Left lung (tissue), 10 donors: ENCODE data around the gene GOLGB1. TPM values are rescaled to one million over a fixed set of nuclear protein-coding genes. Genes with fewer than 3 reads are reported as not detected.

Source experiments
- ATAC-seq: fragments of 200-7000 bp; cut with Tn5 transposase; one replicate; pipeline ENCODE4 v1.9.1; 2020; ENCODE audit warnings: moderate library complexity
- DNase-seq, 4 donors: peaks; one replicate each; pipeline ENCODE4 v3.0.0-alpha.2; 2013 to 2020
- H3K27ac ChIP-seq, 2 donors: fragments of 200-600 bp; sonication (generic) in 1 of 2; one replicate each; pipeline versions ENCODE4 v1.5.0 to v1.8.0; 2020 to 2021
- H3K27me3 ChIP-seq, 2 donors: fragments of 200-600 bp; sonication (generic) in 1 of 2; one replicate each; pipeline versions ENCODE4 v1.5.0 to v1.8.0; 2020 to 2021
- H3K36me3 ChIP-seq, 2 donors: fragments of 200-600 bp; sonication (generic) in 1 of 2; one replicate each; pipeline versions ENCODE4 v1.5.0 to v1.8.0; 2020 to 2021
- H3K4me1 ChIP-seq, 2 donors: fragments of 200-600 bp; one replicate each; pipeline ENCODE4 v1.8.0; 2021
- H3K4me3 ChIP-seq, 2 donors: fragments of 200-600 bp; sonication (generic) in 1 of 2; one replicate each; pipeline versions ENCODE4 v1.5.0 to v1.8.0; 2020 to 2021; ENCODE audit warnings: mild to moderate bottlenecking in 1 of 2
- H3K9me3 ChIP-seq, 2 donors: fragments of 200-600 bp; sonication (generic) in 1 of 2; one replicate each; pipeline versions ENCODE4 v1.5.0 to v1.8.0; 2020 to 2021
- intact Hi-C, 2 donors: fragments of 100-400 bp; cut with DNase I; formaldehyde crosslinking; loops; one replicate each; pipeline versions ENCODE4 v1.11.2 to v1.14.2; 2022
- polyA plus RNA-seq, 6 donors: library from polyadenylated mRNA; unstranded; fragments of 120-200 nt; gene quantifications; one replicate each; pipeline ENCODE4 v1.2.1, GENCODE V29; 2013; ENCODE audit not compliant: insufficient read length in 6 of 6
- total RNA-seq, 2 donors: library from RNA; stranded (reverse); fragmentation: NEBNext Ultra II Directional; extraction: Animal tissue kit (Norgen Biotek cat#: 25700); gene quantifications; one replicate each; pipeline ENCODE4 v1.2.1, GENCODE V29; 2021
- TF ChIP-seq, protein P1 (sequence below), 2 donors: fragments of 200-600 bp; sonication (generic) in 1 of 2; IDR thresholded peaks; one replicate each; pipeline versions ENCODE4 v1.5.0 to v1.8.0; 2021; ENCODE audit warnings: antibody characterized with exemption in 2 of 2
- donor health status: DM: no; HTN: yes; CAD: no.
- donor health status: DM: no; HTN: no; CAD: no.

Gene GOLGB1
- total and polyA plus RNA-seq, 8 donors = 45.9 to 75.7 (median 71.0) TPM

DNA sequence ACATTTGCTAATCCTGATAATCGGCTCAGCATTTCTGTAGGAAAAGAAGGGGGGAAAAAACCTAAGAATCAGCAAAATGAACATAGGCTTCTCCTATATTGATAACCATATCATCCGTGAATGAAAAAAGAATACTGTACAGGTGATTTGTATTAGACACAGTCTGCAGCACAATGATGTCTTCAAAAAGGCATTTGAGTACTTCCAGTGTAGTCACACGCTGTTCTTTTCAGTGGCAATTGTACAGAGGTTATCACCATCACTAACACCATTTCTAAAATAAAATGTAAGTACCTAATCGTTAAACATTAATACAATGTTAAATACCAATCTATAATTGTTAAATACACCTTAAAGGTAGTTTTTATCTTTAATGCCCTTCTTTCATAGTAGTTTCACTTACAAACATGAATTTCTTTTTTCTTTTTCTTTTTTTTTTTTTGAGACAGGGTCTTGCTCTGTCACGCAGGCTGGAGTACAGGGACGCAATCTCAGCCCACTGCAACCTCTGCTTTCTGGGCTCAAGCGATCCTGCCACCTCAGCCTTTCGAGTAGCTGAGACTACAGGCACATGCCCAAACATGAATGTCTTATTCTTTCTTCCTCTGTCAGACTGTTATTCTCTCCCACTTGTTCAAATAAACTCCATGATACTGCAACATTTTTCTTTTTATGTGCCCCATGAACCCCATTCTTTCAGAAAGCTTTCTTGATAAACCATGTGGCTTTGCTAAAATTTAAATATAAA is 18.4 kb downstream of the GOLGB1 start:
- H3K4me1 ChIP-seq = peaks cover 0 to 3% of the 10 kb centered on the region in 2 donors
- no peak overlapping the region for H3K27ac ChIP-seq
- DNase-seq (no peak), ATAC-seq (no peak)
- intact Hi-C loops = no loop called here
- no peak overlapping the region for H3K4me3 ChIP-seq
- H3K9me3 ChIP-seq = no peaks in the 10 kb centered on the region
- no peaks in the 10 kb centered on the region for H3K27me3 ChIP-seq
- TF ChIP-seq, protein P1, sequence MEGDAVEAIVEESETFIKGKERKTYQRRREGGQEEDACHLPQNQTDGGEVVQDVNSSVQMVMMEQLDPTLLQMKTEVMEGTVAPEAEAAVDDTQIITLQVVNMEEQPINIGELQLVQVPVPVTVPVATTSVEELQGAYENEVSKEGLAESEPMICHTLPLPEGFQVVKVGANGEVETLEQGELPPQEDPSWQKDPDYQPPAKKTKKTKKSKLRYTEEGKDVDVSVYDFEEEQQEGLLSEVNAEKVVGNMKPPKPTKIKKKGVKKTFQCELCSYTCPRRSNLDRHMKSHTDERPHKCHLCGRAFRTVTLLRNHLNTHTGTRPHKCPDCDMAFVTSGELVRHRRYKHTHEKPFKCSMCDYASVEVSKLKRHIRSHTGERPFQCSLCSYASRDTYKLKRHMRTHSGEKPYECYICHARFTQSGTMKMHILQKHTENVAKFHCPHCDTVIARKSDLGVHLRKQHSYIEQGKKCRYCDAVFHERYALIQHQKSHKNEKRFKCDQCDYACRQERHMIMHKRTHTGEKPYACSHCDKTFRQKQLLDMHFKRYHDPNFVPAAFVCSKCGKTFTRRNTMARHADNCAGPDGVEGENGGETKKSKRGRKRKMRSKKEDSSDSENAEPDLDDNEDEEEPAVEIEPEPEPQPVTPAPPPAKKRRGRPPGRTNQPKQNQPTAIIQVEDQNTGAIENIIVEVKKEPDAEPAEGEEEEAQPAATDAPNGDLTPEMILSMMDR (IDR thresholded peaks at IDR 0.05) = no peak
- peaks cover 0 to 36% of the 10 kb centered on the region in 2 donors for H3K36me3 ChIP-seq

DNA sequence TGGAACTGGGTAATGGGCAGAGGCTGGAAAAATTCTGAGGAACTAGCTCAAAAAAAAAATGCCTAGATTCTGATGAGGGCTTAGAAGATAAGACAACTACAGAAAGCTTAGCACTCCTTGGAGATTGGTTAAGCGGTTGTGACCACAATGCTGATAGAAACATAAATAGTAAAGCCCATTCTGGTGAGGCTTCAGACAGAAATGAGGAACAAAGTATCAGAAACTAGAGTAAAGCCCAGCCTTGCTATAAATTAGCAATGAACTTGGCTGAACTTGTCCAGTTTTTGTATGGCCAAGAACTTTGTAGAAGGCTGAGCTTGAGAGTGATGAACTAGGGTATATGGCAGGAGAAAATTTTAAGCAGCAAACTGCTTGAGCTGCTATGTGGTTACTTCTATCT is 25.4 kb downstream of the GOLGB1 start:
- ATAC-seq = no peak
- TF ChIP-seq, protein P1 (IDR thresholded peaks at IDR 0.05) = no peak

DNA sequence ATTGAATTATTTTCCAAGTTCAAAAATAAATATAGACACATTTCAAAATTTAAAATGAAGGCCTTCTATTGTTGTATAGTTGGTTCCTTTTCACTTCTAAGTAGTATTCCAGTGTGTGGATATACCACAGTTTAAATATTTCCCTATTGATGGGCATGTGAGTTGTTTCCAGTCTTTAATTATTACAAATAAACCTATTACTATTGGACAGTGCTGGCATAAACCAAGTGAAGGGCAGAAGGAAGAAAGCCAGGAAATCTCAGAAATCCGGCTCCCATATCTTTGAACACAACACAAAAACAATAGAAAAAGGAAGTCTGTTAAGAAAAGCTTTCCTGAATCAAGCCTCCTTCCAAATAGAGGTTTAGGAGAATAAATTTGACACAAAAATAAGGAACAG is 26.1 kb downstream of the GOLGB1 start:
- Histone ChIP-seq H3K4me1 (no peaks in the 10 kb centered on the region), H3K27me3 (no peaks in the 10 kb centered on the region), H3K4me3 (no peak overlapping the region), H3K27ac (no peak overlapping the region), H3K9me3 (no peaks in the 10 kb centered on the region), H3K36me3 (peaks cover 0 to 98% of the 10 kb centered on the region in 2 donors)
- DNase-seq = no peak
- ATAC-seq = no peak
- intact Hi-C loops = no loop called here
- TF ChIP-seq, protein P1 (IDR thresholded peaks at IDR 0.05) = no peak

More for the DNA sequence above, 25.4 kb downstream of the GOLGB1 start:
- Histone ChIP-seq H3K4me3 (no peak overlapping the region), H3K4me1 (no peaks in the 10 kb centered on the region), H3K36me3 (peaks cover 0 to 98% of the 10 kb centered on the region in 2 donors), H3K27me3 (no peaks in the 10 kb centered on the region), H3K27ac (no peak overlapping the region), H3K9me3 (no peaks in the 10 kb centered on the region)
- intact Hi-C loops = no loop called here
- DNase-seq = no peak

DNA sequence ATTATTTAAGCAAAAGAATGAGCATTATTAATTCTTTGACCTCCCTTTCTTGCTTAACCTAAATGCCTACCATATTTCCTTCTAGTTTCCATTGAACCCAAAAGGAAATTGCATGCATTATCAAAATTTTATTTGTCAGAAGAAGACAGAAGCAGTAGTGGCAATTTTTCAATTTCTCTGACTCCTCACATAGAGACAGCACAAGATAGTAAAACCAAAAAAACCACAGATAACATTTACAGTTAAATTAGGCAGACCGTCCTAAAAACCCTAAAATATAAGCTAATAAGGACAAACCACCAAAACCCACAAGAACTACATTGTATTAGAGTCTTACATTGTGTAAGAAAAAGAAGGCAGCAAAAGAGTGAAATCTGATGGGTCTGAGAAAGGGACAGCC is 27.1 kb downstream of the GOLGB1 start:
- TF ChIP-seq, protein P1 (IDR thresholded peaks at IDR 0.05) = no peak
- H3K4me3 ChIP-seq = no peak overlapping the region
- ATAC-seq (no peak), DNase-seq (no peak)
- intact Hi-C loops = no loop called here
- no peaks in the 10 kb centered on the region for H3K4me1 ChIP-seq
- no peaks in the 10 kb centered on the region for H3K27me3 ChIP-seq
- H3K9me3 ChIP-seq = no peaks in the 10 kb centered on the region
- H3K27ac ChIP-seq = no peak overlapping the region
- H3K36me3 ChIP-seq = peaks cover 0 to 99% of the 10 kb centered on the region in 2 donors

DNA sequence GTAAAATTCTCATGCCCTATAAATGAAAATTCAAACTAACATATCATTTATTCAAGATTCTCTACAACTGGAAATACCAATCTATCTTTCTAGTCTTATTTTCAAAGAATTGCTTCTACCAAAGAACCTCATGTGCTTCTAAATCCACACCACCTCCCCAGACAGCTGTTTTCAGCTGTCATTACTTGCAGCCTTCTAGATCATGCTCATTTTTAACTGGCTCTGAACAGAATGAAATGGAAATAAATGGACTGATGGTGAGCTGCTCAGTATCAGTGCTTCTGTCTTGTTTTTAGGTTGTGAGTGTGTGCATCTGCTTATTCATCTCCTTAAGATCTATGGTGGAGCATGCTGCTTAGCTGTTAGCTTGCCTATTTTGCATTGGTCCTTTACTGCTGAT is 29.4 kb downstream of the GOLGB1 start:
- DNase-seq = no peak
- Histone ChIP-seq H3K9me3 (no peaks in the 10 kb centered on the region), H3K27me3 (no peaks in the 10 kb centered on the region), H3K27ac (no peak overlapping the region), H3K4me1 (no peaks in the 10 kb centered on the region), H3K4me3 (no peak overlapping the region), H3K36me3 (peaks cover 0 to 99% of the 10 kb centered on the region in 2 donors)
- intact Hi-C loops = no loop called here
- TF ChIP-seq, protein P1 (IDR thresholded peaks at IDR 0.05) = no peak
- no peak for ATAC-seq
